Stimulated activated CD8-positive, alpha-beta memory T cell treated with anti-CD3 and anti-CD28 coated beads, Interleukin-4, amount 100 ng/mL, for 1 hour (primary cell): ENCODE measurements around the gene HOXB6.

ENCODE experiments used
- DNase-seq, 2 donors: peaks; one replicate each; pipeline ENCODE4 v3.0.0-alpha.2; 2020; ENCODE audit warnings: low read depth in 2 of 2, low spot score in 1 of 2

Gene HOXB6

GRCh38 chr17:48555258-48556228, 49.2 kb downstream of the HOXB6 start:
- no peak for DNase-seq

- no peak for DNase-seq
These were observed 50.2 kb downstream of the HOXB6 start for GRCh38 chr17:48554412-48555257.

GRCh38 chr17:48553826-48554225, 51.0 kb downstream of the HOXB6 start:
- no peak for DNase-seq

GRCh38 chr17:48553190-48553547, 51.6 kb downstream of the HOXB6 start:
- DNase-seq: no peak

- DNase-seq: no peak
These were observed 52.2 kb downstream of the HOXB6 start for GRCh38 chr17:48552466-48553189.

DNA sequence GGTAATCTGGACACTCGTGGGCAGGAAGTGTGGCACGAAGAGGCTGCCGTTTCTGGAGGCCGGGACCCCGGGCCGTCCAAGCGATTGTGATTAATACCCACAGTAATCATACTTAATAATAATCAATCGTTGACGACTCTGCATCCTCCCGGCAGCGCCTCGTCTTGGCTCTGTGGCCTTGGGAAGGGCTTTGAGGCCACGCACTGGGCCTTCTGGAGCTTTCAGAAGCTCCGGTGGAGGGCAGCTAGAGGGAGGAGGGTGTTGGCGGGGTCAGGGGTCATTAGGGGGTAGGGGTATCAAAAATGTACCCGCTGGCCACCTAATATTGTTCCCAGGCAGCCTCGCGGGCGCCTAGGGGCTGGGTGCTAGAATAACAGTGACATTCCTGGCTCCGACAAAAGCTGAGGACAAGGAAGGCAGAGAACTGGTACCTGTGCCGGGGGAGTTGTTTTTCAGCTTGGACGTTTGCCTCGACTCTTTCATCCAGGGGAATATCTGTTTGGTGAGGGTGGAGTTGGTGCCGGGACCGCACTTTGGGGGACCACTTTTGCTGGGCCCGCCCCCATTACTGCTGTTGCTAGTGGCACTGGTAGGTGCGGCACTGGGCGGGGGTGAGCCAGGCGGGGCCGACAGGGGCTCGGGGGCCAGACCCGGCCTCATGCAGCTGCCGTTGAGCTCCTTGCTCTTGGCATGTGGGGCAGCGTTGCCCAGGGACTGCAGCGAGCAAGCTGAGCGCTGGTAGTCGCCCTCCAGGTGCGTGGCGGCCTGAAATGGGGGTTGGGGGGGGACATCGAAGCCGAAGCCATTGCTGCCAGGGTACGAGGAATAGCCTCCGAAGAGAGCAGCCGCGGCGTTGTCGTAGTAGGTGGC, 53.0 kb downstream of the HOXB6 start:
- DNase-seq: no peak

- no peak for DNase-seq
These were observed 53.6 kb downstream of the HOXB6 start for GRCh38 chr17:48551214-48551555.

GRCh38 chr17:48550502-48551213, 54.1 kb downstream of the HOXB6 start:
- no peak for DNase-seq

- no peak for DNase-seq
These were observed 54.8 kb downstream of the HOXB6 start for GRCh38 chr17:48549914-48550501.

DNA sequence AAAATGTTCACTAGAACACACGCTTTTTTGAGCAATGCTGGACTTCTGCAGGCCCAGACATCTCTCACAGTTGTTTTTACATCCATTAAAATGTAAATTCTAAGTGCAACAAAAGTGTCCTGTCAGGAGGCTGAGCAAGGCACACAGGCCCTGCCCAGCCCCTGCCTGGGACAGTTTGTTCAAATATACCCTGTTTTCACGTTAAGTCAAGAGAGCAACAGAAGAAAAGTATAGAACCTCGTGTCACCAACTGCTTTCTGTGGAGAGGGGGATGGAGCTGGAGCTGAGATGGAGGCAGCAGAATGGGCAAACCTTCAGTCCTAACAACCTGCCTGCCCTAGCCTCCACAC, 55.5 kb downstream of the HOXB6 start:
- DNase-seq: no peak

DNA sequence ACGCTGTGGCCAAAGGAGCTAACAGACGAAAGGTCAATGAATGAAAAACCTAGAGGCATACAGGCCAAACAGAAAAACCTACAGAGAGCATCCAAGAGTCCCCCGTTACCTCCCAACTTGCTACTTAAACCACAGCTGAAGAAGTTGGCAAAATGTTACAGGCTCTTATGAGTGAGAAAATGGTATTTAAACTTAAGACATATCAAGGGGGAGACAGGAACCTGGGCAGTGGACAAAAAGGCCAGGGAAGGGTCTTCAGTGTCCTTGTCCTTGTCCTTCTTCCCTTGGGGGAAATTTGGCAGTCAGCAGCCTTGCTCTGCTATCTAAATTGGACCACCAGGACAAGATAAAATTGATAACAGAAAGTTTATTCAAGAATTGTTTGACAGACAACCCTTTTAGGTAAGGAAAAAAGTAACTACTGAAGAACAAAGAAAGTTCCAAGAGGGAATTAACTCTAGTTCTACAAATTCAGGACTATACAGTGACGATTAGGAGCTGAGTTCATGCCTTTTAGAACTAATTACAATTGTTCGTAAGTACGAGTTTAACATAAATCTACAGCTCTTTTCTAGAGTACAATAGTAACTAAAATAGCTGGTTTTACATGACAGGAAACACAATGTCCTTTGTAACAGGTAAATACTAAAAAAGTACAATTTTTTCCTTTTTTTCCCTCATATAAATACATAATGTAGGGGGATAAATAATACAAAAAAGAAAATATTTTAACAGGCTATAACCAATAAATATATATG, 56.1 kb downstream of the HOXB6 start:
- no peak for DNase-seq

GRCh38 chr17:48547808-48548522, 56.8 kb downstream of the HOXB6 start:
- no peak for DNase-seq

- no peak for DNase-seq
These were observed 57.6 kb downstream of the HOXB6 start for GRCh38 chr17:48546924-48547807.

GRCh38 chr17:48546137-48546923, 58.5 kb downstream of the HOXB6 start:
- DNase-seq: no peak
